GM20000 (cell line): Measurements from ENCODE around the gene CYP27C1.

ENCODE experiments used
- DNase-seq: peaks from one replicate; pipeline ENCODE4 v3.0.0; 2012; ENCODE audit warnings: low spot score
- CTCF ChIP-seq: IDR thresholded peaks from 2 replicates; pipeline ENCODE4 v1.5.1; 2012; ENCODE audit warnings: mild to moderate bottlenecking, control low read depth; ENCODE audit errors: extremely low read depth, missing control alignments

The CYP27C1 gene

GRCh38 chr2:127194447-127194846 is 25.7 kb downstream of the CYP27C1 start:
- DNase-seq, result no peak
- no peak for TF ChIP-seq CTCF

- TF ChIP-seq CTCF, result no peak
- no peak for DNase-seq
Measured at GRCh38 chr2:127193967-127194280, 26.2 kb downstream of the CYP27C1 start.

DNA sequence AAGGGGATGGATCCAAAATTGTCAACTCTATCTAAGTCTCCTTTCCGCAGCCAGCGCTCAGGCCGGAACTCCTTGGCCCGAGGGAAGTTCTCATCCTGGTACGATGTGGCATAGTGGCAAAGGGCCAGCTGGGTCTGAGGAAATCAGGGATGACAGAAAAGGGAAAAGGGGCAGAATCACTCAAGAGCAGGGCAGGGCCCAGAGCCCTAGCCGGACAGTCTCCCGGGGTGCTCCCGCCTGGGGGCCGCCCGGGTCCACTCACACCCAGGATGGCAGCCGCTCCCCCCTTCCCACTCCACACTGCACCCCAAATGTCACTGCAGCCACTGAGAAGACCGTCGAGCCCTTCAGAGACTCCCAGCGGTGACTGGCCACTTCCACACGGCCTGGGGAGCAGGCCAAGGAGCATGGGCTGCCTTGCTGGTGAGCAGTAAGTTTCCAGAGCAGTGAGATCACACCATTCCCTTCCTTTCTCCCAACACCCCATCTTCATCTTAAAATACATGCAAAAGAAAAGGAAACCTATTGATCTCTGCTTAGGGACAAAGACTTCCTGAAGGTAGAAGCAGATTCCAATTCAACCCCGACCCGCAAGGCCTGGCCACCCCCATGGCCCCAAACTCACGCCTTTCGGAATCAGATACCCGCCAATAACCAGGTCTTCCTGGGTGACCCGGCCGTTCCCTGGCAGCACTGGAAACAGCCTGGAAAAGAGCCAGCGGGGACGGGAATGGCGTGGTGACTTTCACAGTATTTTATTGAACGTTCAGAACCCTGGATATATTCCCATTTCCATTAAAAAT is 26.7 kb downstream of the CYP27C1 start:
- no peak for DNase-seq
- no peak for TF ChIP-seq CTCF

DNA sequence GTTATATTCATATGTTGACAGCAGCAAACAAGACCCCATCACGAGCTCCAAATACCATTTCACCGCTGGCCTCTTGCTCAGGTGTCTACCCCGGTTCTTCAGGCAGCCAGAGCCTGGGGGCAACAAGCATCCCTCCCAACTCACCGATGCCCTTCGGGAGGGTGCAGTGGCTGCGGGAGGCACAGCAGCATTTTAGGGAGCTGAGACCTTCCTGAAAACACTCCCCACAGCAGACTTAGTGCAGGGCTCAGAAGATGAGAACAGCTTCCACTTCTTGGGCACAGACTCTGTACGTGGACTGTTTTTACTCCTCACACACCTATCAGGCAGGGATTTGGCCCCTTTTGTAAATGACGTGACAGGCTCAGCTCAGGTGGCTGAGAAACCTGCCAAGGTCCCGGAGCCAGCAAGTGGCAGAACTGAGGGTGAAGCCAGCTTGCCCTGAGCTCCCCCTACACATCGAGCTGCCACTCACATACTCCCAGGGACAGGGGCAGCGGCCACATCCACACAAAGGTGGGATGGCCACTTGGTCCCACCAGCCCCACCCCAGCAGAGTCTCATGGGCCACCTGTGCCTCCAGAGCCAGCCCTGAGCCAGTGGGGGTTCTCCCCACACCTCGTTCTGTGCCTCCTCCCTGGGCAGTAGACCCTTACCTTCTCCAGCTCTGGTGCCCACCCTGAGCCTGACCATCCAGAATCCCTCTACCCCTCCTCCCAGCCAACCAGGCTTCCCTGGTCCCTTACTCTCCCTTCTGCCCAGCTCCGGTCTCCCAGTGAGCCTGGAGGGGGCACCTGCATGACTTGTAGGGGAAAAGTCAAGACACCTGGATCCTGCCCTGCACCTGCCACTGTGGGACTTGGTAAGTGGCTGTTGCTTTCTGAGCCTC is 28.5 kb downstream of the CYP27C1 start:
- no peak for DNase-seq
- no peak for TF ChIP-seq CTCF

DNA sequence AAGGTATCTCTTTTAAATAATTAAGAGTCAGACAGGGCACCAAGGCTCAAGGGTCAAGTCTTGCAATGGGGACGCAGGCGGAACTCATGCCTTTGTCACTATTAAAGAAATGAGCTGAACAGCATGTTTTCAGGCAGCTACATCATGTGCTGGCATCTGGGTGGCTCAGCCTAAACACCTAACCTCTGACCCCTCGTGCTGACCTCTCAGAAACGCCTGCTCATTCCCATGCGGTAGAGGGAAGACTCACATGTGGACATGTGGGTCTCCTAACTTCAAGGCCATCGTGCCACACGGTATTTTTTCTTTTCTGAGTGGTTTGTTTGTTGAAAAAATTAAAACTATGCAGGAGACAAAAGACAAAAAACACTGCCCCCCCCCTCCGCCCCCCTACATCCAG is 31.3 kb downstream of the CYP27C1 start:
- DNase-seq, result no peak
- TF ChIP-seq CTCF, result no peak

- DNase-seq, result no peak
- no peak for TF ChIP-seq CTCF
Measured at GRCh38 chr2:127187831-127188230, 32.3 kb downstream of the CYP27C1 start.

DNA sequence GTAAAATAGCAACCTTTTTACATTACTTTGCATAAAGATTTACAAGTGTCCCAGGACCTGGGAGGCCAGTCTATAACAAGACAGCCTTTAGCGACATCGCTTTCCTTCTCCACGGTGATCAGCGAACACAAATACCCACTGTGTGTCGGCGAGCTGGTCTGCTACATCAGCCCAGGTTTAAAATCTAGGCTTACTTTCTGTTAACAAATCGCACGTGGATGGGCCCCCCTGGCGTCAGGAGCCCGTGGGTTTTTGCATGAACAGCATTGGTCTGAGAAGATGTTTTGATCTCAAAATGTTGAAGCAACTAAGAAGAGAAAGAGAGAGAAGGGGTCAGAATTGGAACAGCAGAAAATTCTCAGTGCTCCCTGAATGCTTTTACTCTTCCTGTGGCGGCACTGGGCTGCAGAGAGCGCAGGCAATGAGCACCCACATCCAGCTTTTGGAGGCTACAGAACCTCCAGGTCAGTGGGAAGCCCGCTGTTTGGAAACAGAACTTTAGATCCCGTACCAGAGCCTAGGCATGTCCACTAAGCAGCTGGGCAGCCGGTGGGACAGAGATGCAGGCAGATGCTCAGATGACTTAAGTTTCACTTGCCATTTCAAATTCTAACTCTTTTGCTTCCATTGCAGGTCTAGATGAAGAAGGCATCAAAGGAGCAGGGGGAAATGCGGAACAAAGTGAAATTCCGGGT is 32.9 kb downstream of the CYP27C1 start:
- no peak for DNase-seq
- no peak for TF ChIP-seq CTCF
